BJ (cell line): ENCODE results near the gene LSP1. TPM values are rescaled to one million over a fixed set of nuclear protein-coding genes. Genes with fewer than 3 reads are reported as not detected.

Experiments used
- CTCF ChIA-PET: fragments of 350-600 bp; formaldehyde crosslinking; extraction: SDS; loops from one replicate; lab custom pipeline; 2021; ENCODE audit warnings: antibody characterized with exemption, inconsistent platforms; lab: Yijun Ruan, JAX
- POLR2A ChIA-PET: fragments of 300-600 bp; sonication (Branson Sonifier 250); formaldehyde crosslinking; extraction: SDS; loops from one replicate; lab custom pipeline; 2021; ENCODE audit warnings: antibody characterized with exemption; lab: Charles Lee
- DNase-seq: peaks from one replicate; pipeline ENCODE4 v3.0.0-alpha.2; 2011; ENCODE audit warnings: low read depth
- H3K27me3 ChIP-seq: 2 replicates; pipeline ENCODE4 v1.6.0; 2011; ENCODE audit warnings: low read length; ENCODE audit not compliant: control insufficient read depth, insufficient read depth
- H3K36me3 ChIP-seq: 2 replicates; pipeline ENCODE4 v1.5.1; 2011; ENCODE audit warnings: low read length; ENCODE audit not compliant: control insufficient read depth, insufficient read depth
- H3K4me3 ChIP-seq: 2 replicates; pipeline ENCODE4 v1.5.1; 2011; ENCODE audit warnings: low read depth, mild to moderate bottlenecking, control low read depth, low read length
- CTCF ChIP-seq: IDR thresholded peaks from 2 replicates; pipeline ENCODE4 v1.5.1; 2011; ENCODE audit warnings: low read depth, mild to moderate bottlenecking, control low read depth, inconsistent platforms, low read length, moderate library complexity; ENCODE audit not compliant: insufficient read depth
- polyA plus RNA-seq: library from polyadenylated mRNA; depleted of rRNA; stranded (reverse); fragments of >200 nt; gene quantifications from 2 replicates; pipeline ENCODE4 v1.2.3, GENCODE V29; 2011

Gene LSP1
- polyA plus RNA-seq, 1 experiment, result not detected

- no peak for DNase-seq
- ChIA-PET CTCF (interaction anchor here (0.7 to 4.5 kb wide), 4 partner anchors 47 to 273 kb away, joined by 3 to 114 read pairs (median 5); partner anchors contain the start of gene H19), POLR2A (no interaction called here)
- no peak for TF ChIP-seq CTCF
- Histone ChIP-seq H3K36me3 (no peaks in the 10 kb centered on the region), H3K4me3 (no peak overlapping the region), H3K27me3 (no peaks in the 10 kb centered on the region; the same call in none of the 2 replicates)
Observed at GRCh38 chr11:1879941-1880720, 27.2 kb downstream of the LSP1 start.

GRCh38 chr11:1880746-1881441 is 28.0 kb downstream of the LSP1 start:
- no peaks in the 10 kb centered on the region for H3K36me3 ChIP-seq
- no peak for TF ChIP-seq CTCF
- ChIA-PET CTCF (interaction anchor here (0.7 to 4.5 kb wide), 11 partner anchors 41 to 272 kb away, joined by 3 to 114 read pairs (median 16); partner anchors contain the start of genes H19 and MRPL23), POLR2A (no interaction called here)
- DNase-seq, result no peak
- no peaks in the 10 kb centered on the region; the same call in none of the 2 replicates for H3K27me3 ChIP-seq
- H3K4me3 ChIP-seq, result no peak overlapping the region

GRCh38 chr11:1881442-1882264 is 28.8 kb downstream of the LSP1 start:
- ChIA-PET POLR2A (no interaction called here), CTCF (interaction anchor here (0.6 to 4.5 kb wide), 41 partner anchors 10 to 271 kb away, joined by 3 to 114 read pairs (median 4); partner anchors contain the start of genes H19, KRTAP5-6, LSP1 and MRPL23)
- no peak for TF ChIP-seq CTCF
- Histone ChIP-seq H3K4me3 (no peak overlapping the region), H3K27me3 (no peaks in the 10 kb centered on the region; the same call in none of the 2 replicates), H3K36me3 (no peaks in the 10 kb centered on the region)
- no peak for DNase-seq

GRCh38 chr11:1882265-1883238 is 29.7 kb downstream of the LSP1 start:
- peak; percentile 94 for TF ChIP-seq CTCF
- no peaks in the 10 kb centered on the region; the same call in none of the 2 replicates for H3K27me3 ChIP-seq
- POLR2A ChIA-PET, result no interaction called here
- no peak for DNase-seq
- CTCF ChIA-PET, result interaction anchor here (0.7 to 4.5 kb wide), 41 partner anchors 9 to 270 kb away, joined by 3 to 114 read pairs (median 4); partner anchors contain the start of genes H19, KRTAP5-6, LSP1 and MRPL23
- H3K4me3 ChIP-seq, result no peak overlapping the region
- H3K36me3 ChIP-seq, result no peaks in the 10 kb centered on the region
